Common myeloid progenitor, CD34-positive (primary cell): ENCODE measurements around the gene ITPRID2.
"Not testable (repeated sequence)": the region's sequence is repeated elsewhere in the genome, so short reads cannot be mapped to it uniquely, and the experiment has no call there.

Experiments used
- CTCF ChIA-PET: fragments of 350-600 bp; sonication (Branson Sonifier 250); formaldehyde crosslinking; loops from one replicate; lab custom pipeline; 2021; ENCODE audit warnings: antibody characterized with exemption; lab: Charles Lee
- POLR2A ChIA-PET: fragments of 350-600 bp; sonication (Branson Sonifier 250); formaldehyde crosslinking; loops from one replicate; lab custom pipeline; 2021; ENCODE audit warnings: antibody characterized with exemption; lab: Charles Lee
- DNase-seq, 3 donors: peaks; one replicate each; pipeline versions ENCODE4 v3.0.0 to v3.0.0-alpha.2; 2013
- H3K27ac ChIP-seq, 2 experiments: 1 replicate in 1 of 2; 2 replicates in 1 of 2; pipeline ENCODE4 v1.7.0; 2013; ENCODE audit warnings: inconsistent platforms in 2 of 2, low read length in 2 of 2, mild to moderate bottlenecking in 2 of 2, low read depth in 1 of 2, moderate library complexity in 1 of 2; ENCODE audit not compliant: severe bottlenecking in 2 of 2, insufficient read depth in 1 of 2, poor library complexity in 1 of 2
- H3K27me3 ChIP-seq, 5 experiments: replicated peaks in 2 of 5; 1 replicate in 3 of 5; 2 replicates in 2 of 5; pipeline versions ENCODE4 v1.6.1 to v1.7.0; 2013; ENCODE audit warnings: low read length in 4 of 5, mild to moderate bottlenecking in 2 of 5, moderate library complexity in 2 of 5, inconsistent platforms in 1 of 5; ENCODE audit not compliant: insufficient read depth in 5 of 5, control insufficient read depth in 4 of 5
- H3K36me3 ChIP-seq, 4 experiments: 1 replicate in 2 of 4; 2 replicates in 2 of 4; pipeline versions ENCODE4 v1.6.1 to v1.7.0; 2013; ENCODE audit warnings: low read length in 3 of 4, control low read depth in 1 of 4, mild to moderate bottlenecking in 1 of 4; ENCODE audit not compliant: control insufficient read depth in 4 of 4, insufficient read depth in 4 of 4
- H3K4me1 ChIP-seq, 4 experiments: 1 replicate in 3 of 4; 2 replicates in 1 of 4; pipeline versions ENCODE4 v1.6.1 to v1.7.1; 2013; ENCODE audit warnings: low read length in 3 of 4, mild to moderate bottlenecking in 3 of 4, control low read depth in 1 of 4, inconsistent platforms in 1 of 4, moderate library complexity in 1 of 4; ENCODE audit not compliant: control insufficient read depth in 4 of 4, insufficient read depth in 4 of 4; ENCODE audit errors: control extremely low read depth in 1 of 4
- H3K4me3 ChIP-seq, 7 experiments: 1 replicate in 4 of 7; 2 replicates in 3 of 7; pipeline versions ENCODE4 v1.5.1 to v1.7.0; 2013; ENCODE audit warnings: mild to moderate bottlenecking in 7 of 7, low read length in 6 of 7, moderate library complexity in 6 of 7, inconsistent platforms in 2 of 7, low read depth in 2 of 7, control low read depth in 1 of 7; ENCODE audit not compliant: insufficient read depth in 4 of 7, control insufficient read depth in 1 of 7; ENCODE audit errors: extremely low read depth in 1 of 7
- H3K9me3 ChIP-seq, 5 experiments: 1 replicate in 4 of 5; 2 replicates in 1 of 5; pipeline versions ENCODE4 v1.6.1 to v1.7.1; 2013; ENCODE audit warnings: low read length in 4 of 5, mild to moderate bottlenecking in 2 of 5, inconsistent platforms in 1 of 5, low read depth in 1 of 5, moderate library complexity in 1 of 5; ENCODE audit not compliant: control insufficient read depth in 4 of 5, insufficient read depth in 2 of 5; ENCODE audit errors: control extremely low read depth in 1 of 5
- WGBS: methylation state at CpG from one replicate; pipeline ENCODE4 v1.1.5; 2013; ENCODE audit not compliant: insufficient coverage; 5-methylcytosine and 5-hydroxymethylcytosine counted together

Gene ITPRID2

GRCh38 chr2:181949047-181949446 lies 57.5 kb downstream of the ITPRID2 start:
- no peak overlapping the region for H3K27ac ChIP-seq
- no peaks in the 10 kb centered on the region for H3K27me3 ChIP-seq
- no peak for DNase-seq
- H3K4me1 ChIP-seq: peaks cover 3 to 7% (median 4%) of the 10 kb centered on the region in 4 experiments
- no peaks in the 10 kb centered on the region for H3K9me3 ChIP-seq
- ChIA-PET CTCF (interaction anchor here (0.6 to 1.4 kb wide), 3 partner anchors 13 to 730 kb away, joined by 3 to 4 read pairs (median 3); no protein-coding TSS in a partner anchor), POLR2A (no interaction called here)
- no peak overlapping the region for H3K4me3 ChIP-seq
- no peaks in the 10 kb centered on the region for H3K36me3 ChIP-seq

GRCh38 chr2:181952404-181953226 lies 61.1 kb downstream of the ITPRID2 start:
- 100% methylated on average over 1 of the region's 1 CpG for WGBS
- Histone ChIP-seq H3K36me3 (no peaks in the 10 kb centered on the region), H3K27me3 (no peaks in the 10 kb centered on the region), H3K9me3 (no peaks in the 10 kb centered on the region), H3K4me3 (no peak overlapping the region), H3K27ac (no peak overlapping the region), H3K4me1 (peaks cover 4 to 8% (median 8%) of the 10 kb centered on the region in 4 experiments)
- DNase-seq: no peak
- POLR2A ChIA-PET: no interaction called here
- CTCF ChIA-PET: interaction anchor here (2.4 kb wide), 1 partner anchor 20 kb away, joined by 6 read pairs; no protein-coding TSS in a partner anchor

GRCh38 chr2:181953881-181954537 lies 62.5 kb downstream of the ITPRID2 start:
- Histone ChIP-seq H3K9me3 (no peaks in the 10 kb centered on the region), H3K4me1 (peaks cover 4 to 8% (median 8%) of the 10 kb centered on the region in 4 experiments)

GRCh38 chr2:181954538-181954883 lies 63.0 kb downstream of the ITPRID2 start:
- H3K36me3 ChIP-seq: no peaks in the 10 kb centered on the region
- no peak for DNase-seq
- H3K4me3 ChIP-seq: peak overlapping the region in 5 of 7 experiments; percentile 30 to 65 (median 51)
- peaks cover 4 to 8% (median 8%) of the 10 kb centered on the region in 4 experiments for H3K4me1 ChIP-seq
- 0% methylated on average over 3 of the region's 4 CpGs for WGBS
- CTCF ChIA-PET: interaction anchor here (0.7 to 2.4 kb wide), 7 partner anchors 15 to 381 kb away, joined by 3 to 6 read pairs (median 4); no protein-coding TSS in a partner anchor
- POLR2A ChIA-PET: no interaction called here
- no peaks in the 10 kb centered on the region for H3K9me3 ChIP-seq
- no peaks in the 10 kb centered on the region for H3K27me3 ChIP-seq
- H3K27ac ChIP-seq: no peak overlapping the region

More at GRCh38 chr2:181953881-181954537, 62.5 kb downstream of the ITPRID2 start:
- 0% methylated on average over 6 of the region's 19 CpGs for WGBS
- peak; percentile 78 to 90 (median 89) for DNase-seq
- ChIA-PET CTCF (interaction anchor here (0.6 to 2.4 kb wide), 8 partner anchors 11 to 238 kb away, joined by 3 to 6 read pairs (median 4); no protein-coding TSS in a partner anchor), POLR2A (no interaction called here)
- H3K4me3 ChIP-seq: peak overlapping the region in 5 of 7 experiments; percentile 30 to 65 (median 51)
- no peaks in the 10 kb centered on the region for H3K36me3 ChIP-seq
- H3K27me3 ChIP-seq: no peaks in the 10 kb centered on the region
- H3K27ac ChIP-seq: no peak overlapping the region

- Histone ChIP-seq H3K9me3 (no peaks in the 10 kb centered on the region), H3K4me1 (peaks cover 4 to 8% (median 8%) of the 10 kb centered on the region in 4 experiments), H3K27me3 (no peaks in the 10 kb centered on the region), H3K4me3 (no peak overlapping the region), H3K27ac (no peak overlapping the region), H3K36me3 (no peaks in the 10 kb centered on the region)
- no CpG with 5 or more reads among the region's 1 CpG for WGBS
- CTCF ChIA-PET: interaction anchor here (0.7 to 2.4 kb wide), 6 partner anchors 16 to 382 kb away, joined by 3 to 6 read pairs (median 4); no protein-coding TSS in a partner anchor
- peak; percentile 6 to 48 (median 40) for DNase-seq
- POLR2A ChIA-PET: no interaction called here
Measured at GRCh38 chr2:181955010-181955409, 63.5 kb downstream of the ITPRID2 start.

GRCh38 chr2:181955866-181956265 lies 64.3 kb downstream of the ITPRID2 start:
- H3K4me3 ChIP-seq, H3K9me3 ChIP-seq, H3K27me3 ChIP-seq, POLR2A ChIA-PET, H3K4me1 ChIP-seq, DNase-seq, H3K27ac ChIP-seq, H3K36me3 ChIP-seq: not testable (repeated sequence)
- WGBS: no CpG with 5 or more reads among the region's 3 CpGs
- CTCF ChIA-PET: interaction anchor here (1.3 to 1.4 kb wide), 2 partner anchors 17 to 383 kb away, joined by 3 read pairs; no protein-coding TSS in a partner anchor
